Measurements from ENCODE around the gene LAIR1. TPM values are rescaled to one million over a fixed set of nuclear protein-coding genes. Genes with fewer than 3 reads are reported as not detected.

LAIR1 gene
- total and polyA plus RNA-seq, 2 experiments from 2014 or later, result 0.20 to 2.2 TPM

DNA sequence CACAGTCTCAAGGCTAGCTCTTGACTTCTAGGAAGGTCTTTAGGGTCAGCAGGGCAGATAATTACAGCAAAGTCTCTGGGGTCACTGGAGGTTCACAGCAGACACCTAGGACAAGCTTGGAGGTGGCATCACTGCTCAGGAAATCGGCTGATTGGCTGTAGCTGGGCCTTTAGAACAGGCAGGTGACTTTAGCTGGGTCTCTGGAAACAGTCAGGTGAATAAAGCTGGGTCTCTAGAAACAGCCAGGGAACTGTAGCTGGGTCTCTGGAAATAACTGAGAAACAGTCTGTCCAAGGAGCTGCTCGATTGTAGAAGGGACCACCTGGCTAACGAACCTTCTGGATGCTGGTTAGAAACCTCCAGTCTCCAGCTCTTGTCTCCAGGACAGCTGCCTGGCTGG lies 10.0 kb downstream of the LAIR1 start:
- H4K20me1 ChIP-seq (ENCODE audit: insufficient read depth, poor library complexity, severe bottlenecking), result no peaks in the 10 kb centered on the region
- no peak overlapping the region for H2AFZ ChIP-seq
- H3K79me2 ChIP-seq, result no peaks in the 10 kb centered on the region
- TF ChIP-seq EZH2 (IDR thresholded peaks at IDR 0.05; ENCODE audit: borderline replicate concordance), result no peak
- no peak for TF ChIP-seq EZH2phosphoT487 (IDR thresholded peaks at IDR 0.05; ENCODE audit: low read depth, severe bottlenecking, unreplicated experiment)
- TF ChIP-seq, protein P1, sequence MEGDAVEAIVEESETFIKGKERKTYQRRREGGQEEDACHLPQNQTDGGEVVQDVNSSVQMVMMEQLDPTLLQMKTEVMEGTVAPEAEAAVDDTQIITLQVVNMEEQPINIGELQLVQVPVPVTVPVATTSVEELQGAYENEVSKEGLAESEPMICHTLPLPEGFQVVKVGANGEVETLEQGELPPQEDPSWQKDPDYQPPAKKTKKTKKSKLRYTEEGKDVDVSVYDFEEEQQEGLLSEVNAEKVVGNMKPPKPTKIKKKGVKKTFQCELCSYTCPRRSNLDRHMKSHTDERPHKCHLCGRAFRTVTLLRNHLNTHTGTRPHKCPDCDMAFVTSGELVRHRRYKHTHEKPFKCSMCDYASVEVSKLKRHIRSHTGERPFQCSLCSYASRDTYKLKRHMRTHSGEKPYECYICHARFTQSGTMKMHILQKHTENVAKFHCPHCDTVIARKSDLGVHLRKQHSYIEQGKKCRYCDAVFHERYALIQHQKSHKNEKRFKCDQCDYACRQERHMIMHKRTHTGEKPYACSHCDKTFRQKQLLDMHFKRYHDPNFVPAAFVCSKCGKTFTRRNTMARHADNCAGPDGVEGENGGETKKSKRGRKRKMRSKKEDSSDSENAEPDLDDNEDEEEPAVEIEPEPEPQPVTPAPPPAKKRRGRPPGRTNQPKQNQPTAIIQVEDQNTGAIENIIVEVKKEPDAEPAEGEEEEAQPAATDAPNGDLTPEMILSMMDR (IDR thresholded peaks at IDR 0.05; ENCODE audit: poor library complexity), result no peak
- no peaks in the 10 kb centered on the region for H3K4me1 ChIP-seq (ENCODE audit: insufficient read depth)
- H3K27me3 ChIP-seq, result no peaks in the 10 kb centered on the region
- no peak overlapping the region for H3K4me2 ChIP-seq
- no peak overlapping the region for H3K4me3 ChIP-seq
- H3K9me3 ChIP-seq (ENCODE audit: low read depth), result no peaks in the 10 kb centered on the region
- H3K27ac ChIP-seq, result no peak overlapping the region
- WGBS (ENCODE audit: low lambda C conversion rate, missing lambda C conversion rate), result 73% methylated on average over 3 of the region's 3 CpGs
- DNase-seq (ENCODE audit: low spot score), result no peak
- H3K36me3 ChIP-seq (replicated peaks; ENCODE audit: insufficient read depth, low read depth), result no peaks in the 10 kb centered on the region
- H3K9me2 ChIP-seq (replicated peaks; ENCODE audit: insufficient read depth), result no peaks in the 10 kb centered on the region

DNA sequence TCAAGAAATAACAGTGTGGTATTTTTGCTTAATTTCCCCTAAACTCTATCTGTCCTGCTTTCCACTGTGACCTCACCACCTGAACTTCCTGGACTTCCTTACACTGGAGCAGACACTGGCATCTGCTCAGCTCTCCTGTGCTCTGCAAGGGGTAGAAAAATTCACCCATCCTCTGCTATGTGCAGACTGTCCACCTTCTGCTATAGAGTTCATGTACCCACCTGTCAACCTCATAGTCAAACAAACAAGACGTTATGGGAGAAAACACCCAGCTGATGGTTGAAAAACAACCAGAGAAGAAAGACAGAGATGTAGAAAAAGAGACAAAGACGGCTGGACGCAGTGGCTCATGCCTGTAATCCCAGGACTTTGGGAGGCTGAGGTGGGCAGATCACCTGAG lies 12.2 kb downstream of the LAIR1 start:
- no peak overlapping the region for H2AFZ ChIP-seq
- H3K4me3 ChIP-seq, result no peak overlapping the region
- no peaks in the 10 kb centered on the region for H3K36me3 ChIP-seq (replicated peaks; ENCODE audit: insufficient read depth, low read depth)
- no peaks in the 10 kb centered on the region for H3K4me1 ChIP-seq (ENCODE audit: insufficient read depth)
- no peaks in the 10 kb centered on the region for H4K20me1 ChIP-seq (ENCODE audit: insufficient read depth, poor library complexity, severe bottlenecking)
- no peaks in the 10 kb centered on the region for H3K27me3 ChIP-seq
- H3K9me2 ChIP-seq (replicated peaks; ENCODE audit: insufficient read depth), result no peaks in the 10 kb centered on the region
- WGBS (ENCODE audit: low lambda C conversion rate, missing lambda C conversion rate), result 86% methylated on average over 3 of the region's 3 CpGs
- TF ChIP-seq EZH2phosphoT487 (IDR thresholded peaks at IDR 0.05; ENCODE audit: low read depth, severe bottlenecking, unreplicated experiment) (no peak), EZH2 (IDR thresholded peaks at IDR 0.05; ENCODE audit: borderline replicate concordance) (no peak)
- TF ChIP-seq, protein P1 (IDR thresholded peaks at IDR 0.05; ENCODE audit: poor library complexity), result no peak
- H3K4me2 ChIP-seq, result no peak overlapping the region
- no peak for DNase-seq (ENCODE audit: low spot score)
- no peak overlapping the region for H3K27ac ChIP-seq
- H3K79me2 ChIP-seq, result no peaks in the 10 kb centered on the region
- no peaks in the 10 kb centered on the region for H3K9me3 ChIP-seq (ENCODE audit: low read depth)

DNA sequence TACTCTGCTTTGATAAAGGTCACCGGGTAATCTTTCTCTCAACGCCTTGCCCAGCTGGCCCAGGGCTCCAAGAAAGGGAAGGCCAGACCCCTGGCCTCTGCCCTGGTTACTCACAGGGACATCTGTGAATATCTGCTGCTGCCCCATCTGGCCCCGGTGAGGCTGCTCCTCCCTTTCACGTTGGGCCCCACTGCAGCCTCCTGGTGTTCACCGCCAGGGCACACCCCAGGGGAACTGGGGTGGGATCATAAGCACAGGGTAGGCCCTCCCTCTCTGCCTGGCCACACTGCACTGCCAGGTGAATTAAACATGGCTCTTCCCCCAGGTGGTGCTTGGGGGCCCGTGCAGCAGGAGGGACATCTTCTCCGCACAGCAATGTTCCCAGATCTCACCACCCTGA lies 12.7 kb downstream of the LAIR1 start:
- Histone ChIP-seq H3K79me2 (no peaks in the 10 kb centered on the region), H3K36me3 (replicated peaks; ENCODE audit: insufficient read depth, low read depth) (no peaks in the 10 kb centered on the region)
- 75% methylated on average over 7 of the region's 7 CpGs for WGBS (ENCODE audit: low lambda C conversion rate, missing lambda C conversion rate)

More for the DNA sequence above, 12.7 kb downstream of the LAIR1 start:
- Histone ChIP-seq H2AFZ (no peak overlapping the region), H3K4me1 (ENCODE audit: insufficient read depth) (no peaks in the 10 kb centered on the region), H3K4me2 (no peak overlapping the region), H3K9me2 (replicated peaks; ENCODE audit: insufficient read depth) (no peaks in the 10 kb centered on the region), H3K27ac (no peak overlapping the region), H3K27me3 (no peaks in the 10 kb centered on the region), H4K20me1 (ENCODE audit: insufficient read depth, poor library complexity, severe bottlenecking) (no peaks in the 10 kb centered on the region), H3K9me3 (ENCODE audit: low read depth) (no peaks in the 10 kb centered on the region), H3K4me3 (no peak overlapping the region)
- no peak for TF ChIP-seq EZH2 (IDR thresholded peaks at IDR 0.05; ENCODE audit: borderline replicate concordance)
- TF ChIP-seq, protein P1 (IDR thresholded peaks at IDR 0.05; ENCODE audit: poor library complexity), result no peak
- no peak for TF ChIP-seq EZH2phosphoT487 (IDR thresholded peaks at IDR 0.05; ENCODE audit: low read depth, severe bottlenecking, unreplicated experiment)
- DNase-seq (ENCODE audit: low spot score), result no peak

All from hepatocyte (in vitro differentiated cells).